ENCODE measurements around the gene HSPB9. TPM values are rescaled to one million over a fixed set of nuclear protein-coding genes. Genes with fewer than 3 reads are reported as not detected.
"Not testable (repeated sequence)": the region's sequence is repeated elsewhere in the genome, so short reads cannot be mapped to it uniquely, and the experiment has no call there.

HSPB9 gene
- total RNA-seq, 1 donor from 2014 or later: not detected

- no peak for TF ChIP-seq CTCF (IDR thresholded peaks at IDR 0.05)
- H3K27ac Mint-ChIP-seq: no peak overlapping the region
- H3K9me3 Mint-ChIP-seq: no peaks in the 10 kb centered on the region
- peaks cover 61% of the 10 kb centered on the region for H3K4me1 Mint-ChIP-seq
- peaks cover 52% of the 10 kb centered on the region for H3K36me3 Mint-ChIP-seq (ENCODE audit: low read depth)
- intact Hi-C loops (cut with micrococcal nuclease): no loop called here
- ATAC-seq (ENCODE audit: low read depth): no peak
- H3K27me3 Mint-ChIP-seq: no peaks in the 10 kb centered on the region
- H3K4me3 Mint-ChIP-seq: no peak overlapping the region
- POLR2A ChIA-PET: interaction anchor here (0.9 kb wide), 1 partner anchor 9 kb away, joined by 4 read pairs; no protein-coding TSS in a partner anchor
- CTCF ChIA-PET: no interaction called here
- DNase-seq: no peak
Measured at GRCh38 chr17:42138749-42139492, 16.3 kb downstream of the HSPB9 start.

- ATAC-seq (ENCODE audit: low read depth); DNase-seq; H3K9me3 Mint-ChIP-seq; H3K4me3 Mint-ChIP-seq; H3K27ac Mint-ChIP-seq; H3K27me3 Mint-ChIP-seq; CTCF ChIA-PET: not testable (repeated sequence)
- POLR2A ChIA-PET: interaction anchor here (0.7 kb wide), 1 partner anchor 145 kb away, joined by 4 read pairs; no protein-coding TSS in a partner anchor
- Mint-ChIP-seq H3K4me1 (peaks cover 48% of the 10 kb centered on the region), H3K36me3 (ENCODE audit: low read depth) (peaks cover 51% of the 10 kb centered on the region)
- intact Hi-C loops (cut with micrococcal nuclease): loop anchor here (1.0 kb wide), 1 partner anchor 7 kb away; no protein-coding TSS in a partner anchor
Measured at GRCh38 chr17:42140690-42141089, 18.1 kb downstream of the HSPB9 start.

- no peak overlapping the region for H3K4me3 Mint-ChIP-seq
- H3K4me1 Mint-ChIP-seq: peaks cover 41% of the 10 kb centered on the region
- POLR2A ChIA-PET: interaction anchor here (0.7 kb wide), 1 partner anchor 9 kb away, joined by 3 read pairs; no protein-coding TSS in a partner anchor
Measured at GRCh38 chr17:42141382-42141781, 18.8 kb downstream of the HSPB9 start.

GRCh38 chr17:42142371-42142896, 19.8 kb downstream of the HSPB9 start:
- Mint-ChIP-seq H3K4me1 (peaks cover 34% of the 10 kb centered on the region), H3K27me3 (no peaks in the 10 kb centered on the region), H3K36me3 (ENCODE audit: low read depth) (peaks cover 49% of the 10 kb centered on the region), H3K9me3 (no peaks in the 10 kb centered on the region), H3K27ac (no peak overlapping the region), H3K4me3 (no peak overlapping the region)
- ATAC-seq (ENCODE audit: low read depth) (no peak), DNase-seq (no peak)
- CTCF ChIA-PET: no interaction called here
- intact Hi-C loops (cut with micrococcal nuclease): no loop called here
- POLR2A ChIA-PET: no interaction called here
- TF ChIP-seq CTCF (IDR thresholded peaks at IDR 0.05): no peak

More at GRCh38 chr17:42141382-42141781, 18.8 kb downstream of the HSPB9 start:
- H3K27me3 Mint-ChIP-seq: no peaks in the 10 kb centered on the region
- CTCF ChIA-PET: interaction anchor here (0.6 kb wide), 1 partner anchor 203 kb away, joined by 3 read pairs; no protein-coding TSS in a partner anchor
- no peak for DNase-seq
- ATAC-seq (ENCODE audit: low read depth): no peak
- no peak for TF ChIP-seq CTCF (IDR thresholded peaks at IDR 0.05)
- intact Hi-C loops (cut with micrococcal nuclease): loop anchor here (1.0 kb wide), 1 partner anchor 8 kb away; no protein-coding TSS in a partner anchor
- H3K9me3 Mint-ChIP-seq: no peaks in the 10 kb centered on the region
- no peak overlapping the region for H3K27ac Mint-ChIP-seq
- peaks cover 50% of the 10 kb centered on the region for H3K36me3 Mint-ChIP-seq (ENCODE audit: low read depth)

- ATAC-seq (ENCODE audit: low read depth); H3K27ac Mint-ChIP-seq; intact Hi-C loops (cut with micrococcal nuclease); H3K27me3 Mint-ChIP-seq; H3K9me3 Mint-ChIP-seq; H3K4me3 Mint-ChIP-seq; CTCF ChIA-PET; DNase-seq: not testable (repeated sequence)
- H3K36me3 Mint-ChIP-seq (ENCODE audit: low read depth): peaks cover 54% of the 10 kb centered on the region
- H3K4me1 Mint-ChIP-seq: peaks cover 30% of the 10 kb centered on the region
- POLR2A ChIA-PET: interaction anchor here (0.7 kb wide), 1 partner anchor 11 kb away, joined by 3 read pairs; no protein-coding TSS in a partner anchor
Measured at GRCh38 chr17:42143138-42143537, 20.5 kb downstream of the HSPB9 start.
